Activated naive CD8-positive, alpha-beta T cell treated with anti-CD3 and anti-CD28 coated beads, Interleukin-2, amount 50 U/mL, for 24 hours (primary cell): ENCODE results near the gene PDE6C.
A peak's percentile ranks its signal among the peaks of the same experiment; 100 is the strongest.
"Not testable (repeated sequence)": the region's sequence is repeated elsewhere in the genome, so short reads cannot be mapped to it uniquely, and the experiment has no call there.

Source experiments
- ATAC-seq: fragments of 150-1000 bp; cut with Tn5 transposase; one replicate; pipeline ENCODE4 v1.10.0; 2021
- DNase-seq: peaks from one replicate; pipeline ENCODE4 v3.0.0; 2021
- H3K27ac Mint-ChIP-seq: one replicate; pipeline ENCODE4 v1.8.0; 2021; ENCODE audit warnings: mild to moderate bottlenecking, mixed read lengths
- H3K27me3 Mint-ChIP-seq: one replicate; pipeline ENCODE4 v1.8.0; 2021; ENCODE audit warnings: mixed read lengths
- H3K36me3 Mint-ChIP-seq: one replicate; pipeline ENCODE4 v1.8.0; 2021; ENCODE audit warnings: low read depth, mixed read lengths
- H3K4me1 Mint-ChIP-seq: one replicate; pipeline ENCODE4 v1.8.0; 2021; ENCODE audit warnings: mixed read lengths
- H3K4me3 Mint-ChIP-seq: one replicate; pipeline ENCODE4 v1.8.0; 2021; ENCODE audit warnings: mild to moderate bottlenecking, moderate library complexity, mixed read lengths
- H3K9me3 Mint-ChIP-seq: one replicate; pipeline ENCODE4 v1.8.0; 2021; ENCODE audit warnings: mixed read lengths

PDE6C gene

DNA sequence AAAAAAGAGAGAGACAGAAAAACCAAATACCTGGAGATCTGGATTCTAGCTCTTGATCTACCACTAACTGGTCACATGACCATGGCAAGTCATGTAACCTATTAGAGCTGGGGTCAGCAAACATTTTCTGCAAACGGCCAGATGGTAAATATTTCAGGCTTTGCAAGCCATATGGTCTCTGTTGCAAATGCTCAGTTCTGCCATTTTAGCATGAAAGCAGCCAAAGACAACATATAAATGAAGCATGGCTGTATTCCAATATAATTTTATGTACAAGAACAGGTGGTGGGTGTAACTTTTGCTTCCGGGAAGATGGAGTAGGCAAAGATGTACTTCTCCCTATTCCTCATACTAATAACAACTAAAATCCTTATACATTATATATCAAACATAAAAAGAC is 83.4 kb downstream of the PDE6C start:
- Mint-ChIP-seq H3K9me3 (no peaks in the 10 kb centered on the region), H3K36me3 (peaks cover 32% of the 10 kb centered on the region), H3K27ac (no peak overlapping the region), H3K4me3 (no peak overlapping the region), H3K4me1 (peaks cover 16% of the 10 kb centered on the region), H3K27me3 (no peaks in the 10 kb centered on the region)
- ATAC-seq = no peak
- no peak for DNase-seq

DNA sequence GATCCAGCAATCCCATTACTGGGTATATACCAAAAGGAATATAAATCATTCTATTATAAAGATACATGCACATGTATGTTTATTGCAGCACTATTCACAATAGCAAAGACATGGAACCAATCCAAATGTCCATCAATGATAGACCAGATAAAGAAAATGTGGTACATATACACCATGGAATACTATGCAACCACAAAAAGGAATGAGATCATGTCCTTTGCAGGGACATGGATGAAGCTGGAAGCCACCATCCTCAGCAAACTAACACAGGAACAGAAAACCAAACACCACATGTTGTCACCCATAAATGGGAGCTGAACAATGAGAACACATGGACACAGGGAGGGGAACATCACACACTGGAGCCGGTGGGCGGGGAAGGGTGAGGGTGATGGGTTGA is 84.2 kb downstream of the PDE6C start:
- not testable (repeated sequence) for H3K27me3 Mint-ChIP-seq, H3K4me3 Mint-ChIP-seq, H3K27ac Mint-ChIP-seq, ATAC-seq, DNase-seq, H3K9me3 Mint-ChIP-seq
- Mint-ChIP-seq H3K4me1 (peaks cover 19% of the 10 kb centered on the region), H3K36me3 (peaks cover 31% of the 10 kb centered on the region)

DNA sequence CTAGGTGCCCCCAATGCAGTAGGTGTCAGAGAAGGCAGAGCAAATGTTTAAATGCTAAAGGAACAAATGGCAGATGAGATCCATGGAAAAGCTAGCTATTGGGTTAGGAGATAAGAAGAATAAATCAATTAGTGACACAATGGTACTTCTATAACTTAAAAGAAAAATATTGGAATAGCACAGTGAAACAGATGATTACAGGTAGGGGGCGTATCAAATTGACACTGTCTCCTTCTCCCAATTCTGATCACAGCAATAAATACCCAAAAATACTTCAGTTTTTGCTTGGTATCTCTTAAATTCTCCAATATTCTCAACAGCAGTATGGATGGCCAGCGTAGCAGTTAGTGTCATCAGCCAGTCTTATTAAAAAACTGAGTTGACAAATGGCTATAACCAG is 84.9 kb downstream of the PDE6C start:
- Mint-ChIP-seq H3K27ac (no peak overlapping the region), H3K36me3 (peaks cover 31% of the 10 kb centered on the region), H3K4me1 (peaks cover 19% of the 10 kb centered on the region), H3K27me3 (no peaks in the 10 kb centered on the region), H3K4me3 (no peak overlapping the region), H3K9me3 (no peaks in the 10 kb centered on the region)
- ATAC-seq (no peak), DNase-seq (no peak)

- Mint-ChIP-seq H3K4me1 (peaks cover 25% of the 10 kb centered on the region), H3K27me3 (no peaks in the 10 kb centered on the region), H3K27ac (no peak overlapping the region), H3K36me3 (peaks cover 12% of the 10 kb centered on the region), H3K9me3 (no peaks in the 10 kb centered on the region), H3K4me3 (no peak overlapping the region)
- ATAC-seq = peak; percentile 11
- DNase-seq = peak; percentile 7
Measured at GRCh38 chr10:93701866-93702209, 89.5 kb downstream of the PDE6C start.

DNA sequence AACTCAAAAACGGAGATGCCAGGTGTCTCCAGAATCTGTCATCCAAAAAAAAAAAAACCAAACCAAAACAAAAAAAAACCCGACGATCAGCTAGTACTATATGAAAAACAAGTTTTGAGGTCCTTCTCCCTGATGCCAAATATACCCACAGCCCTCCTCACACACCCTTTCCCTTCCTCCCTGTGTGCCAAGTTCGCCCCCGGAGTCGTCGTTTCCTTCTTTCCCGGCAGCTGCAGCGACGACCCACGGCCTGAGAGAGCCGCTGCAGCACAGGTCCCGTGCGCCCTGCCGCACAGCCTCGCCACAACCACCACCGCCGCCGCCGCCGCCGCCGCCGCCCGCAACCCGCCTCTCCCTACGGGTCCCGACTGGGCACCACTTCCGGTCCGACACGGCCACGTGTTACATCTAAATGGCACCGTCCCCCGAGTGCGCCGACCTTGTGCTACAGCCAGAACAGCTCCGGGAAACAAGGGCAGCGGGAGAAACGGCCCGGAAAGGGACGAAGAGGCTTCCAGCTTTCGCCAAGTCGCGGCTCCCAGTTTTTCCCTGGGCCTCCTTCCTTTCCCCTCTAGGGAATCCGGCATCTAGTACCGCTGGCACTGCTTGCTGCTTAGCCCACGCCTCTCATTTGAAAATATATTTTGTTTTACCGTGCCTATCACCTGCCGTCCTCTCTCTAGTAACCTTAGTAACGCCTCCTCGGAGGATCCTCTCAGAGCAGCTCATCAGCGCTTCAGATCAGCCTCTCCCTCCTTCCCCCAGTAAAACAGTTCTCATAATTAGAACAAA is 90.1 kb downstream of the PDE6C start, which contains the start of gene FRA10AC1:
TSS of gene FRA10AC1 (minus strand) at position 383 of the 792 bp plus-strand sequence. CDS start 2,486 bp downstream, outside the sequence.
- peaks cover 28% of the 10 kb centered on the region for H3K4me1 Mint-ChIP-seq
- no peak within 1 kb of the TSS for H3K27ac Mint-ChIP-seq
- no peaks in the 10 kb centered on the region for H3K27me3 Mint-ChIP-seq
- peak; percentile 93 for DNase-seq
- H3K9me3 Mint-ChIP-seq = no peaks in the 10 kb centered on the region
- ATAC-seq = peak; percentile 93
- H3K36me3 Mint-ChIP-seq = peaks cover 8% of the 10 kb centered on the region
- no peak within 1 kb of the TSS for H3K4me3 Mint-ChIP-seq

DNA sequence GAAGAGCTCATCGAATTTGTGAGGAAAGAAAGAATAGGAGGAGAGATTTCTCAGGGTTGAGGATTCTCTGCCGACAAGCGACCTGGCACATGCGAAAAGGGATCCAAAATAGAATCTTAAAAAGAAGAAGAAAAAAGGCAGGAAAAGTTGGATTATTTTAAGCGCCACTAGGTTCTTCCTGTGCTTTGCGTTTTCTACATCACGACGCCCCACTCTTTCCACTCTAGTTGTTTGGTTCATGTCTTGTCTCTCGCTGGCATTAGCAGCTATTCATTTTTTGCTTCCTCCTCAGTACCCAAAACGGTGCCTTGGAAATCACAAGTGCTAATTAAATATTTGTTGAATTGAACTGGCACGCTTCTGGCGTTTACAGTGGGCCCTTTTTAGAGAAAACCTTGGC is 90.7 kb downstream of the PDE6C start:
- peaks cover 7% of the 10 kb centered on the region for H3K36me3 Mint-ChIP-seq
- ATAC-seq (no peak), DNase-seq (peak; percentile 6)
- no peak overlapping the region for H3K4me3 Mint-ChIP-seq
- H3K27ac Mint-ChIP-seq = no peak overlapping the region
- H3K27me3 Mint-ChIP-seq = peaks cover 2% of the 10 kb centered on the region
- H3K4me1 Mint-ChIP-seq = peaks cover 35% of the 10 kb centered on the region
- no peaks in the 10 kb centered on the region for H3K9me3 Mint-ChIP-seq

DNA sequence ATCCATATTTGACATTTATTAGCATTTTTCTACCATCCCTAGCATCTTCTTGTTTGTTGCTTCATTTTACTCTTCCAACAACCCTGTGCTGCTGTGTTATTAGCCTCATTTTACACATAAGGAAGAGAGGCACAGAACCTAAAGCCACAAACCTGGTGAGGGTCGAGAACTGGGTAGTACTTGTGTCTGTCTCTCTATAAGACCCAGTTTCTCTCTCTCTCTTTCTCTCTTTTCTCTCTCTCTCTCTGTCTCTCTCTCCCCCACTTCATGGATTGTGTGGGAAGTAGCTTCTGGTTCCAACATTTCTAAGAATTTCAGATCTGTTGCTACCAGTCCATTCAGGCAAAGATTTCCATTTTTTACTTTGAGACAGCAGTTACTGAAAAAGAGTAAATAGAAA is 91.5 kb downstream of the PDE6C start:
- Mint-ChIP-seq H3K4me1 (peaks cover 36% of the 10 kb centered on the region), H3K4me3 (peak overlapping the region; percentile 67), H3K27me3 (peaks cover 2% of the 10 kb centered on the region), H3K27ac (peak overlapping the region; percentile 66), H3K36me3 (peaks cover 4% of the 10 kb centered on the region), H3K9me3 (no peaks in the 10 kb centered on the region)
- ATAC-seq = no peak
- no peak for DNase-seq

DNA sequence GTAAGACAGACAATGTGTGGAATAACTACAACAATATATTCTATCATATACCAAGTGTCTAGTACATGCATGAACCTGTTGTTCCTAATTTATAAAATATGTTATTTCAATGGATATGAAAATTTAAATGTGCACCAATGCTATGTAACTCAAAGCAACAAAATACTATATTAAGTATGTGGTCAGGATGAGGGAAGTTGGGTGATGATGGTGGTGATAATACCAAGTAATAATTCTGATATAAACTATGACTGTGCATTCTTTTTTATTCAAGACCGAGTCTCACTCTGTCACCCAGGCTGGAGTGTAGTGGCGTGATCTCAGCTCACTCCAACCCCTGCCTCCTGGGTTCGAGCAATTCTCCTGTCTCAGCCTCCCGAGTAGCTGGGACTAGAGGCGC is 92.1 kb downstream of the PDE6C start:
- no peak overlapping the region for H3K4me3 Mint-ChIP-seq
- no peaks in the 10 kb centered on the region for H3K9me3 Mint-ChIP-seq
- H3K27me3 Mint-ChIP-seq = peaks cover 2% of the 10 kb centered on the region
- DNase-seq (no peak), ATAC-seq (no peak)
- peaks cover 36% of the 10 kb centered on the region for H3K4me1 Mint-ChIP-seq
- H3K36me3 Mint-ChIP-seq = peaks cover 1% of the 10 kb centered on the region
- H3K27ac Mint-ChIP-seq = no peak overlapping the region

- Mint-ChIP-seq H3K4me1 (peaks cover 21% of the 10 kb centered on the region), H3K27me3 (peaks cover 2% of the 10 kb centered on the region), H3K36me3 (no peaks in the 10 kb centered on the region), H3K9me3 (no peaks in the 10 kb centered on the region), H3K4me3 (peak overlapping the region; percentile 18), H3K27ac (peak overlapping the region; percentile 70)
- DNase-seq = no peak
- peak; percentile 86 for ATAC-seq
Measured at GRCh38 chr10:93707623-93708022, 95.3 kb downstream of the PDE6C start.

DNA sequence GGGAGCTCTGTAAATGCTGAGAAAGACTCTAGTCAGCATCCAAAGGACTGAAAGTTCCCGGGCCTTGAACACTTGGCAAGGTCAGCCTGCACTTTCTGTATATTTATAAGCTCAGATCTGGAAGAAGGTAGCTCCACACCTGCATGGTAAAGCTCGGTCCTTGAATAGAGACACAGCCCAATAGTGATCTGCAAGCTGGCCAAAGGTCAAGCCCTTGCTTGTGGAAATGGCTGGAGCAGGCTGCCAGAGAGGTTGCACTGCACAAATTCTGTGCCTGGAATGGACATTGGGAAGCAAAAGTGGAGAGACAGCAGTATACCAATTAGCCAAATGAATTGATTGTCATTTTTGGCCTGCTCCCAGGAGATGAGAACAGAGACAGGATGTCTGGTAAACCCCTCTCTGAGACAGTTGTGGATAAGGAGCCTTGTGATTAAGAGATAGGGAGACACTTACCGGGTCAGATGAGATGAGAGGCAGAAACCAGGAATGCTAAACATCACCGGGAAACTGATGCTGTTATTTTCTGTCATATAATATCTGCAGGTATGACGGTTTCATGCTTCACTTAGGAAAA is 98.1 kb downstream of the PDE6C start:
- H3K36me3 Mint-ChIP-seq = no peaks in the 10 kb centered on the region
- H3K4me1 Mint-ChIP-seq = peaks cover 15% of the 10 kb centered on the region
- DNase-seq (no peak), ATAC-seq (no peak)
- peaks cover 2% of the 10 kb centered on the region for H3K27me3 Mint-ChIP-seq
- H3K27ac Mint-ChIP-seq = no peak overlapping the region
- no peak overlapping the region for H3K4me3 Mint-ChIP-seq
- H3K9me3 Mint-ChIP-seq = no peaks in the 10 kb centered on the region

- DNase-seq (no peak), ATAC-seq (no peak)
- Mint-ChIP-seq H3K4me3 (no peak overlapping the region), H3K27me3 (peaks cover 3% of the 10 kb centered on the region), H3K9me3 (no peaks in the 10 kb centered on the region), H3K27ac (no peak overlapping the region), H3K36me3 (no peaks in the 10 kb centered on the region), H3K4me1 (peaks cover 17% of the 10 kb centered on the region)
Measured at GRCh38 chr10:93711891-93712290, 99.6 kb downstream of the PDE6C start.

DNA sequence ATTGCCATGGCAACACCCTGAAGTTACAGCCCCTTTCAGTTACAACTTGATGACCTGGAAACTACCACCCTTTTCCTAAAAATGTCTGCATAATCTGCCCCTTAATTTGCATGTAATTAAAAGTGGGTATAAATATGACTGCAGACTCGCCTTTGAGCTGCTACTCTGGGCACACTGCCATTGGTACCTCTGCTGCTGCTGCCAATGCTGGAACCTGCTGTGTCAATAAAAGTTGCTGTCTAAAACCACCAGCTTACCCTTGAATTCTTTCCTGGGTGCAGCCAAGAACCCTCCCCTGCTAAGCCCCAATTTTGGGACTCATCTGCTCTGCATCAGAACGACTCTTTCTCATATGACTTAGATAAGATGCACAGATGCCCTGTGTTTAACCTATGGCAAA is 100.3 kb downstream of the PDE6C start:
- Mint-ChIP-seq H3K27ac (no peak overlapping the region), H3K9me3 (no peaks in the 10 kb centered on the region), H3K4me1 (peaks cover 10% of the 10 kb centered on the region), H3K4me3 (no peak overlapping the region), H3K36me3 (no peaks in the 10 kb centered on the region), H3K27me3 (peaks cover 4% of the 10 kb centered on the region)
- DNase-seq = no peak
- ATAC-seq = no peak

GRCh38 chr10:93715345-93715744 is 103.0 kb downstream of the PDE6C start:
- no peaks in the 10 kb centered on the region for H3K36me3 Mint-ChIP-seq
- no peak overlapping the region for H3K4me3 Mint-ChIP-seq
- ATAC-seq (no peak), DNase-seq (no peak)
- peaks cover 20% of the 10 kb centered on the region for H3K27me3 Mint-ChIP-seq
- H3K9me3 Mint-ChIP-seq = no peaks in the 10 kb centered on the region
- peaks cover 4% of the 10 kb centered on the region for H3K4me1 Mint-ChIP-seq
- no peak overlapping the region for H3K27ac Mint-ChIP-seq
